AG09309 (cell line): ENCODE measurements around the gene IL2RA.

Experiments
- DNase-seq: peaks from one replicate; pipeline ENCODE4 v3.0.0-alpha.2; 2010; ENCODE audit warnings: low read depth
- H3K4me3 ChIP-seq: 2 replicates; pipeline ENCODE4 v1.5.1; 2011; ENCODE audit warnings: mild to moderate bottlenecking, low read depth, low read length, moderate library complexity; ENCODE audit not compliant: control insufficient read depth
- TF ChIP-seq, protein P1 (sequence below): IDR thresholded peaks from 2 replicates; pipeline ENCODE4 v1.5.1; 2011; ENCODE audit warnings: mild to moderate bottlenecking, low read depth, low read length, inconsistent platforms; ENCODE audit not compliant: insufficient read depth, control insufficient read depth; ENCODE audit errors: missing control alignments

The IL2RA gene

DNA sequence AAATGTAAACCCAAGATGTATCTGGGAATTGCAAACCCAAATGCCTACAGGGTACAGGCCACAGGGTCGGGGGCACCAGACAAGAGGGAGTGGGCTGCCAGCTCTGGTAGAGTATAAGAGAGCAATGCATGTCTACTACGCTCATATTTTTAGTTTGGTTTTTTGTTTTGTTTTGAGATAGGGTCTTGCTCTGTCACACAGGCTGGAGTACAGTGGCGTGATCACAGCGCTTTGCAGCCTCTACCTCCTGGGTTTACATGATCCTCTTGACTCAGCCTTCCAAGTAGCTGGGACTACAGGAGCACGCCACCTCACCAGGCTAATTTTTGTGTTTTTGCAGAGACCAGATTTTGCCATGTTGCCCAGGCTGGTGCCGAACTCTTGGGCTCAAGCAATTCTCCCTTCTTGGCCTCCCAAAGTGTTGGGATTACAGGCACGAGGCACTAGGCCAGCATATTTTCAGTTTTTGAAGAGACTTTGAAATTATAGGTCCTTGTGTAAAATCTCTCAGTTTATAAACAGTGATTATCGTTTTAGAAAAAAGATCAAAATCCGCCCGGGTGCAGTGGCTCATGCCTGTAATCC lies 73.7 kb downstream of the IL2RA start:
- no peak overlapping the region for H3K4me3 ChIP-seq
- DNase-seq, result no peak
- TF ChIP-seq, protein P1, sequence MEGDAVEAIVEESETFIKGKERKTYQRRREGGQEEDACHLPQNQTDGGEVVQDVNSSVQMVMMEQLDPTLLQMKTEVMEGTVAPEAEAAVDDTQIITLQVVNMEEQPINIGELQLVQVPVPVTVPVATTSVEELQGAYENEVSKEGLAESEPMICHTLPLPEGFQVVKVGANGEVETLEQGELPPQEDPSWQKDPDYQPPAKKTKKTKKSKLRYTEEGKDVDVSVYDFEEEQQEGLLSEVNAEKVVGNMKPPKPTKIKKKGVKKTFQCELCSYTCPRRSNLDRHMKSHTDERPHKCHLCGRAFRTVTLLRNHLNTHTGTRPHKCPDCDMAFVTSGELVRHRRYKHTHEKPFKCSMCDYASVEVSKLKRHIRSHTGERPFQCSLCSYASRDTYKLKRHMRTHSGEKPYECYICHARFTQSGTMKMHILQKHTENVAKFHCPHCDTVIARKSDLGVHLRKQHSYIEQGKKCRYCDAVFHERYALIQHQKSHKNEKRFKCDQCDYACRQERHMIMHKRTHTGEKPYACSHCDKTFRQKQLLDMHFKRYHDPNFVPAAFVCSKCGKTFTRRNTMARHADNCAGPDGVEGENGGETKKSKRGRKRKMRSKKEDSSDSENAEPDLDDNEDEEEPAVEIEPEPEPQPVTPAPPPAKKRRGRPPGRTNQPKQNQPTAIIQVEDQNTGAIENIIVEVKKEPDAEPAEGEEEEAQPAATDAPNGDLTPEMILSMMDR, result no peak

DNA sequence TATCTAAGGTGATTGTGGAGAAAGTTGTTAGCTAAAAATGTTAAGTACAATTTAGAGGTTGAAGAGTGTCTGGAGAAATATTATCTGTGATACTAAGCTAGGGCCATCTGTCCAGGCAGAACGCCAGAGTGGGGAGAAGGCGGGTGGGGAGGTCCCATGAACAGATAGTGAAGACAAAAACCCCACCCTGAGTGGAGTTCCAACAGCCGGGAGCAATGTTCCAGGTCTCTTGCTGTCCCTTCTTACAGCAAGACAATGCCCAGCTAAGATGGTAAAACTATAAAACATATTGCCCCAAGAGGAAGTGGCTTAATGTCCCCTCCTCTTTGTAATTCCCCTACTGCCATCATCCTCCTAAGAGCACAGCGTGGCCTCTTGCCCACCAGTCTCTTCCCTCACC lies 74.4 kb downstream of the IL2RA start:
- DNase-seq, result no peak
- no peak overlapping the region for H3K4me3 ChIP-seq
- TF ChIP-seq, protein P1, result no peak

DNA sequence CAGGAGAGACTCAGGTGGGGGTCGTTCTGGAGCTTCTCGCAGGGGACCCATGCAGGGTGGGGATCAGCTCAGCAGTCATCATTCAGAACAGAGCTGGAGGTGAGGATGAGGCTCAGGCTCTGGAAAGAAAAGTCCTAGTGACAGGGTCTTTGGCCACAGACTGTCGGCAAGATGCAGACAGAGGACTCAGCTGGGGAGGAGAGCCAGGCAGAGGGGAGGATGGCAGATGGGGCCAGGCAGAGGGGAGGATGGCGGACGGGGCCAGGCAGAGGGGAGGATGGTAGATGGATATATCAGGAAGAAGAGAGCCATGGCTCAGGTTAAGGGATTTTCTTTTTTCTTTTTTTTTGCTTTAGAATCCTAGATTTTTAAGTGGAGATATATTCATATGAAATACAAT lies 77.1 kb downstream of the IL2RA start:
- TF ChIP-seq, protein P1, result no peak
- H3K4me3 ChIP-seq, result no peak overlapping the region
- no peak for DNase-seq

DNA sequence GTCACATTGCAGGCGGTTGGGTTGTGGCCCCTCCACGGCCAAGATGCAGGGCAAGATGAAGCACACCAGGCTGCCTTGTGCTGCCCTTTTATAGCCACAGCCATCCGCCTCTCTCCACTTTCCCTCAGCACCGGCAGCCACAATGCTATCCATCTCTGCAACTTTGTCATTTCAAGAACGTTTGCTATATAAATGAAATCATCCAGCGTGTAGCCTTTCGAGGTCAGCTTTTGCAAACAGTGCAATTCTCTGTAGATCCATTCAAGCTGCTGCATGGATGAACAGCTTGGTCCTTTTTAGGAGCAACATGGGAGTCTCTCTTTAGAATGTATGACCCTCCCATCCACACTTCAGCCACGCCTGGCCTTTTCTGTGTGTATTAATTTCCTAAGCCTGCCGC lies 78.4 kb downstream of the IL2RA start:
- DNase-seq, result no peak
- TF ChIP-seq, protein P1, result no peak

DNA sequence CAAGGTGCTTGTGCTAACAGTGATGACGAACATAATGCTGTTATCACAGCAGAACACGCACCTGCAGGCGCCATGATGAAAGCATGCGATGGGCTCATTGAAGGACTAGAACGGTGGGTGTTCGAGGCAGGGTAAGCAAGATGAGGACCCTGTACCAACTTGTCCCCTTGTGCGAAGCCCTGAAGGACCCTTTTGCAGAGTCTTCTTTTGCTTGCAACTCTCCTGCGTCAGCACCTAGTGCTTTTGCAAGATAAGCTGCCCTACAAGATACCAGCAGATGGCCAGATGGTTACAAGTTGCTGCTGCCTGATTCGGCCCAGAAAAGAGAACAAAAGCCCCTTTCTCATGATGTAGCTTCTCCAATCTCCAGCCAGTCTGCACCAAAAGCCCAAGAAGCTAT lies 80.6 kb downstream of the IL2RA start:
- H3K4me3 ChIP-seq, result no peak overlapping the region
- TF ChIP-seq, protein P1, result no peak
- DNase-seq, result no peak

More for the DNA sequence above, 78.4 kb downstream of the IL2RA start:
- H3K4me3 ChIP-seq, result no peak overlapping the region

DNA sequence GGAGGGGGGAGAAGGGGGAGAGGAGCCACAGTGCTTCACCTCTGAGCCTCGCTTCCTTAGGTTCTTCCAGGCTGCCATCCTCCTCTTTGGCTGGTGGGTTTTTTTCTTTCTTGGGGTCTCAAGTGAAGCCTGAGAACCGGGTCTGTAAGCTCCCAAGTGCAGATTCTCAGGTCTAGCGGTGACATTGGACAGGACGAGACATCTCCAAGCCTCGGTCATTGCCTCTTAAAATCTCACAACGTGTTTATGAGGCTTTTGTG lies 84.0 kb downstream of the IL2RA start:
- H3K4me3 ChIP-seq, result peak overlapping the region; percentile 78
- no peak for DNase-seq
- TF ChIP-seq, protein P1, result no peak
